K562 (cell line): ENCODE measurements around the gene DTX2. TPM values are rescaled to one million over a fixed set of nuclear protein-coding genes. Genes with fewer than 3 reads are reported as not detected.
A peak's percentile ranks its signal among the peaks of the same experiment; 100 is the strongest.
"Not testable (repeated sequence)": the region's sequence is repeated elsewhere in the genome, so short reads cannot be mapped to it uniquely, and the experiment has no call there.

ENCODE experiments used
- BCOR ChIP-seq: fragments of 450-650 bp; IDR thresholded peaks from 2 replicates; pipeline ENCODE4 v1.6.1; 2016
- CBX3 ChIP-seq, 2 experiments: IDR thresholded peaks; 1 replicate in 1 of 2; 2 replicates in 1 of 2; pipeline ENCODE4 v1.6.1; 2012; ENCODE audit warnings: inconsistent platforms in 2 of 2, low read length in 2 of 2, borderline replicate concordance in 1 of 2, control low read depth in 1 of 2
- CXXC5 ChIP-seq: fragments of 250-450 bp; sonication (Bioruptor Pico); IDR thresholded peaks from 2 replicates; pipeline ENCODE4 v1.8.0; 2022; ENCODE audit warnings: inconsistent platforms, mild to moderate bottlenecking, moderate library complexity
- FIP1L1 ChIP-seq: fragments of 200-400 bp; formaldehyde crosslinking; IDR thresholded peaks from 2 replicates; pipeline ENCODE4 v1.6.1; 2018; ENCODE audit warnings: mild to moderate bottlenecking, low read depth, low read length; ENCODE audit not compliant: poor library complexity, severe bottlenecking
- FOXM1 ChIP-seq, 2 experiments: fragments of 450-650 bp in 1 of 2; sonication (generic) in 1 of 2; formaldehyde crosslinking in 1 of 2; IDR thresholded peaks; 2 replicates each; pipeline versions ENCODE4 v1.6.1 to v1.9.0; 2017 to 2022; ENCODE audit warnings: low read depth in 2 of 2, mild to moderate bottlenecking in 2 of 2, missing genetic modification reagents in 1 of 2, moderate library complexity in 1 of 2
- GABPB1 ChIP-seq: sonication (generic); formaldehyde crosslinking; IDR thresholded peaks from 2 replicates; pipeline ENCODE4 v1.8.0; 2022; ENCODE audit warnings: mild to moderate bottlenecking, missing genetic modification reagents
- GTF2E2 ChIP-seq: fragments of 200-800 bp; sonication (Bioruptor generic); IDR thresholded peaks from 2 replicates; pipeline ENCODE4 v1.6.1; 2016; ENCODE audit warnings: missing genetic modification characterization, missing compliant biosample characterization
- LCOR ChIP-seq: sonication (generic); formaldehyde crosslinking; IDR thresholded peaks from 2 replicates; pipeline ENCODE4 v1.8.0; 2022; ENCODE audit warnings: mild to moderate bottlenecking, missing genetic modification reagents
- RB1 ChIP-seq: fragments of 450-650 bp; IDR thresholded peaks from 2 replicates; pipeline ENCODE4 v1.6.1; 2017; ENCODE audit warnings: low read depth, mild to moderate bottlenecking
- SAFB ChIP-seq: fragments of 200-400 bp; formaldehyde crosslinking; IDR thresholded peaks from 2 replicates; pipeline ENCODE4 v1.6.1; 2017; ENCODE audit warnings: low read depth, low read length, borderline replicate concordance
- SOX6 ChIP-seq: fragments of 450-650 bp; IDR thresholded peaks from 2 replicates; pipeline ENCODE4 v1.6.1; 2014; ENCODE audit warnings: mild to moderate bottlenecking
- SP1 ChIP-seq: sonication (generic); formaldehyde crosslinking; IDR thresholded peaks from 2 replicates; pipeline ENCODE4 v1.8.1; 2022; ENCODE audit warnings: mild to moderate bottlenecking, missing genetic modification reagents
- TAF7 ChIP-seq: fragments of 450-650 bp; IDR thresholded peaks from 2 replicates; pipeline ENCODE4 v1.6.1; 2016; ENCODE audit warnings: missing genetic modification characterization, missing compliant biosample characterization
- TARDBP ChIP-seq: fragments of 450-650 bp; IDR thresholded peaks from 2 replicates; pipeline ENCODE4 v1.6.1; 2016
- polyA plus RNA-seq, 8 experiments: library from polyadenylated mRNA; depleted of rRNA in 4 of 8; stranded (reverse) in 5 of 8; unstranded in 3 of 8; fragments of >200 nt; fragmentation: Nextera tagmentation in 2 of 8; fragmentation: Illumina TruSeq in 1 of 8; extraction: Ambion mirVana in 2 of 8; extraction: Trizol in 1 of 8; gene quantifications; 2 replicates each; pipeline versions ENCODE4 v1.2.1 to v1.2.3, GENCODE V29; 2011 to 2014; ENCODE audit warnings: inconsistent platforms in 1 of 8, missing spikeins in 1 of 8
- total RNA-seq, 7 experiments: library from RNA; depleted of rRNA in 6 of 7; stranded (reverse); fragments of >200 nt in 6 of 7; fragmentation: Illumina TruSeq in 2 of 7; extraction: Trizol in 2 of 7; gene quantifications; 2 replicates each; pipeline versions ENCODE4 v1.2.1 to v1.2.3, GENCODE V29; 2011 to 2021; ENCODE audit warnings: low replicate concordance in 1 of 7
- TF ChIP-seq, protein P1 (sequence below): fragments of 250-450 bp; sonication (Bioruptor Pico); IDR thresholded peaks from 2 replicates; pipeline ENCODE4 v1.4.0; 2020; ENCODE audit warnings: mild to moderate bottlenecking
- TF ChIP-seq, protein P2 (sequence below): sonication (generic); formaldehyde crosslinking; IDR thresholded peaks from 2 replicates; pipeline ENCODE4 v1.8.0; 2022; ENCODE audit warnings: mild to moderate bottlenecking, missing genetic modification reagents
- TF ChIP-seq, protein P3 (sequence below): sonication (generic); formaldehyde crosslinking; IDR thresholded peaks from 2 replicates; pipeline ENCODE4 v1.8.0; 2022; ENCODE audit warnings: missing genetic modification reagents, mild to moderate bottlenecking, moderate library complexity, borderline replicate concordance
- TF ChIP-seq, protein P4 (sequence below): fragments of 450-650 bp; IDR thresholded peaks from 2 replicates; pipeline ENCODE4 v1.6.1; 2014; ENCODE audit warnings: low read depth, mild to moderate bottlenecking, moderate library complexity, borderline replicate concordance

DTX2 gene
- total and polyA plus RNA-seq, 9 of the 15 experiments (the other 6 are each of a cell fraction or from before 2014, with no cell fraction given): 0.20 to 31.5 (median 9.8) TPM

DNA sequence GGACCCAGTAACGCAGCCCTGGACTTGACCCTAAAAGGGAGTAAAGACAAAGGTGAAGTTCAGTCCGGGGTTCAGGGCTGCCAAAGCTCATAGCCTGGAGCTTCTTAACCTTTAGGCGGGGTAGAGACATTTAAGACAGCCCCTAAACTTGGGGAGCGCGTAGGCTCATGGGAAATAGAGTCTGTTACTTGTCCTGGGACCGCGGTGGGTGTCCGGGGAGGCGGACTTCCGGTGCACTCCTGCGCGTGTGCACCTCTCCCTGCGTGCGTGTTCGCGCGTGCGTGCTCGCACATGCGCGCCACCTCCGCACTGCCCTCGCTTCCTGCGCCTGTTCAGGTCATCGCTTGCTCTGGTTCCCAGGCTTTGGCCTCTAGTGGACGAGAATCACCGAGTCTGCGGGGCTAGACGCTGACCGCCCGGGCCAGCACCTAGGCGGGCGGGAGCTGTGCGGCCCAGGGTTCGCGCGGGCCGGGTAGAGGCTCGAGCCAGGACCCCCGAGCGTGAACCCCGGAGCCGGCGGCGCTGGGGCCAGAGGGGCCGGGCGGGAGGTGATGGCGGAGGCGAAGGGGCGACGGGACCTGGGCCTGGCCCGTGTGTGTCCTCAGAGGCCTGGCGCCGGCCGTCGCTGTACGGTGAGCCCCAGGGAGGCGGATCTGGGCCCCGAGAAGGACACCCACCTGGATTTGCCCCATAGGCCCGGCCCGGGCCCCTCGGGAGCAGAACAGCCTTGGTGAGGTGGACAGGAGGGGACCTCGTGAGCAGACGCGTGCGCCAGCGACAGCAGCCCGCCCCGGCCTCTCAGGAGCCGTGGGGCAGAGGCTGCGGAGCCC lies 87.7 kb downstream of the DTX2 start (continued):
- TF ChIP-seq, protein P1, sequence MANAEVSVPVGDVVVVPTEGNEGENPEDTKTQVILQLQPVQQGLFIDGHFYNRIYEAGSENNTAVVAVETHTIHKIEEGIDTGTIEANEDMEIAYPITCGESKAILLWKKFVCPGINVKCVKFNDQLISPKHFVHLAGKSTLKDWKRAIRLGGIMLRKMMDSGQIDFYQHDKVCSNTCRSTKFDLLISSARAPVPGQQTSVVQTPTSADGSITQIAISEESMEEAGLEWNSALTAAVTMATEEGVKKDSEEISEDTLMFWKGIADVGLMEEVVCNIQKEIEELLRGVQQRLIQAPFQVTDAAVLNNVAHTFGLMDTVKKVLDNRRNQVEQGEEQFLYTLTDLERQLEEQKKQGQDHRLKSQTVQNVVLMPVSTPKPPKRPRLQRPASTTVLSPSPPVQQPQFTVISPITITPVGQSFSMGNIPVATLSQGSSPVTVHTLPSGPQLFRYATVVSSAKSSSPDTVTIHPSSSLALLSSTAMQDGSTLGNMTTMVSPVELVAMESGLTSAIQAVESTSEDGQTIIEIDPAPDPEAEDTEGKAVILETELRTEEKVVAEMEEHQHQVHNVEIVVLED: peak; percentile 94
- TF ChIP-seq BCOR (peak; percentile 71; the same call in 1 of the 2 replicates), FOXM1 (IDR thresholded peaks at IDR 0.05; ENCODE audit: low read depth) (peak; percentile 64; the same call in 1 of the 2 replicates), TAF7 (tag) (0 out of 2 replicates have a peak, but pooled peaks have one; percentile 27), GTF2E2 (tag) (peak; percentile 66; the same call in 1 of the 2 replicates), SP1 (0 out of 2 replicates have a peak, but pooled peaks have one; percentile 24), SOX6 (peak; percentile 45), SAFB (peak; percentile 41; the same call in 1 of the 2 replicates), GABPB1 (CRISPR knock-in tag) (peak; percentile 96), RB1 (0 out of 2 replicates have a peak, but pooled peaks have one; percentile 29), TARDBP (0 out of 2 replicates have a peak, but pooled peaks have one; percentile 57), LCOR (CRISPR knock-in tag) (peak; percentile 36), FIP1L1 (peak; percentile 27), CXXC5 (CRISPR knock-in tag) (peak; percentile 93), CBX3 (IDR thresholded peaks at IDR 0.05; ENCODE audit: borderline replicate concordance in 1 of 2, low read length in 2 of 2) (0 out of 3 replicates have a peak, but pooled peaks of 1 of the 2 experiments have one; percentile 51)
- TF ChIP-seq, protein P2, sequence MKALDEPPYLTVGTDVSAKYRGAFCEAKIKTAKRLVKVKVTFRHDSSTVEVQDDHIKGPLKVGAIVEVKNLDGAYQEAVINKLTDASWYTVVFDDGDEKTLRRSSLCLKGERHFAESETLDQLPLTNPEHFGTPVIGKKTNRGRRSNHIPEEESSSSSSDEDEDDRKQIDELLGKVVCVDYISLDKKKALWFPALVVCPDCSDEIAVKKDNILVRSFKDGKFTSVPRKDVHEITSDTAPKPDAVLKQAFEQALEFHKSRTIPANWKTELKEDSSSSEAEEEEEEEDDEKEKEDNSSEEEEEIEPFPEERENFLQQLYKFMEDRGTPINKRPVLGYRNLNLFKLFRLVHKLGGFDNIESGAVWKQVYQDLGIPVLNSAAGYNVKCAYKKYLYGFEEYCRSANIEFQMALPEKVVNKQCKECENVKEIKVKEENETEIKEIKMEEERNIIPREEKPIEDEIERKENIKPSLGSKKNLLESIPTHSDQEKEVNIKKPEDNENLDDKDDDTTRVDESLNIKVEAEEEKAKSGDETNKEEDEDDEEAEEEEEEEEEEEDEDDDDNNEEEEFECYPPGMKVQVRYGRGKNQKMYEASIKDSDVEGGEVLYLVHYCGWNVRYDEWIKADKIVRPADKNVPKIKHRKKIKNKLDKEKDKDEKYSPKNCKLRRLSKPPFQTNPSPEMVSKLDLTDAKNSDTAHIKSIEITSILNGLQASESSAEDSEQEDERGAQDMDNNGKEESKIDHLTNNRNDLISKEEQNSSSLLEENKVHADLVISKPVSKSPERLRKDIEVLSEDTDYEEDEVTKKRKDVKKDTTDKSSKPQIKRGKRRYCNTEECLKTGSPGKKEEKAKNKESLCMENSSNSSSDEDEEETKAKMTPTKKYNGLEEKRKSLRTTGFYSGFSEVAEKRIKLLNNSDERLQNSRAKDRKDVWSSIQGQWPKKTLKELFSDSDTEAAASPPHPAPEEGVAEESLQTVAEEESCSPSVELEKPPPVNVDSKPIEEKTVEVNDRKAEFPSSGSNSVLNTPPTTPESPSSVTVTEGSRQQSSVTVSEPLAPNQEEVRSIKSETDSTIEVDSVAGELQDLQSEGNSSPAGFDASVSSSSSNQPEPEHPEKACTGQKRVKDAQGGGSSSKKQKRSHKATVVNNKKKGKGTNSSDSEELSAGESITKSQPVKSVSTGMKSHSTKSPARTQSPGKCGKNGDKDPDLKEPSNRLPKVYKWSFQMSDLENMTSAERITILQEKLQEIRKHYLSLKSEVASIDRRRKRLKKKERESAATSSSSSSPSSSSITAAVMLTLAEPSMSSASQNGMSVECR (CRISPR knock-in tag): peak; percentile 70
- not testable (repeated sequence) for TF ChIP-seq FOXM1 (CRISPR knock-in tag; IDR thresholded peaks at IDR 0.05; ENCODE audit: low read depth)
- TF ChIP-seq, protein P3, sequence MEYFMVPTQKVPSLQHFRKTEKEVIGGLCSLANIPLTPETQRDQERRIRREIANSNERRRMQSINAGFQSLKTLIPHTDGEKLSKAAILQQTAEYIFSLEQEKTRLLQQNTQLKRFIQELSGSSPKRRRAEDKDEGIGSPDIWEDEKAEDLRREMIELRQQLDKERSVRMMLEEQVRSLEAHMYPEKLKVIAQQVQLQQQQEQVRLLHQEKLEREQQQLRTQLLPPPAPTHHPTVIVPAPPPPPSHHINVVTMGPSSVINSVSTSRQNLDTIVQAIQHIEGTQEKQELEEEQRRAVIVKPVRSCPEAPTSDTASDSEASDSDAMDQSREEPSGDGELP (CRISPR knock-in tag): peak; percentile 67; the same call in 1 of the 2 replicates
- TF ChIP-seq, protein P4, sequence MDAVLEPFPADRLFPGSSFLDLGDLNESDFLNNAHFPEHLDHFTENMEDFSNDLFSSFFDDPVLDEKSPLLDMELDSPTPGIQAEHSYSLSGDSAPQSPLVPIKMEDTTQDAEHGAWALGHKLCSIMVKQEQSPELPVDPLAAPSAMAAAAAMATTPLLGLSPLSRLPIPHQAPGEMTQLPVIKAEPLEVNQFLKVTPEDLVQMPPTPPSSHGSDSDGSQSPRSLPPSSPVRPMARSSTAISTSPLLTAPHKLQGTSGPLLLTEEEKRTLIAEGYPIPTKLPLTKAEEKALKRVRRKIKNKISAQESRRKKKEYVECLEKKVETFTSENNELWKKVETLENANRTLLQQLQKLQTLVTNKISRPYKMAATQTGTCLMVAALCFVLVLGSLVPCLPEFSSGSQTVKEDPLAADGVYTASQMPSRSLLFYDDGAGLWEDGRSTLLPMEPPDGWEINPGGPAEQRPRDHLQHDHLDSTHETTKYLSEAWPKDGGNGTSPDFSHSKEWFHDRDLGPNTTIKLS: peak; percentile 78; the same call in 1 of the 2 replicates
